ENCODE measurements around the gene SYN1.
"Not testable (repeated sequence)": the region's sequence is repeated elsewhere in the genome, so short reads cannot be mapped to it uniquely, and the experiment has no call there.

The SYN1 gene

DNA sequence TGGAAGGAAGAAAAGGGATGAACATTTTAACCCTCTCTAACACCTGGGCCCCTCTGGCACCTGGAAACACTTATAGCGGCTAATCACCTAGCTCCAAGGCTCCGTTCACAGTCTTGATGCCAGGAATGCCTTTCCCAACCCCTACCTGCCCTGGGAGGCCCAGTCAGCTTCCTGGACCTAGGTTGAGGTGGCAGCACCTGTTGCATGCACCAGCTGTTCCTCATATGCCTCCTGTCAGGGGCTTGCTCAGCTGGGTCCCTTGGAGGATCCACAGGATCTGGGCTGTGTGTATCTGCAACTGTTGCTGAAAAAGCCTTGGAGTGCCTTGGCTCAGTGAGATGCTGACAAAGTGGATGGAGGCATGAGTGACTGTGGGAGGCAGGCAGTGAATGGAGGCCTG lies 5.7 kb upstream of the SYN1 start:
- no peaks in the 10 kb centered on the region for H3K9me3 Mint-ChIP-seq

DNA sequence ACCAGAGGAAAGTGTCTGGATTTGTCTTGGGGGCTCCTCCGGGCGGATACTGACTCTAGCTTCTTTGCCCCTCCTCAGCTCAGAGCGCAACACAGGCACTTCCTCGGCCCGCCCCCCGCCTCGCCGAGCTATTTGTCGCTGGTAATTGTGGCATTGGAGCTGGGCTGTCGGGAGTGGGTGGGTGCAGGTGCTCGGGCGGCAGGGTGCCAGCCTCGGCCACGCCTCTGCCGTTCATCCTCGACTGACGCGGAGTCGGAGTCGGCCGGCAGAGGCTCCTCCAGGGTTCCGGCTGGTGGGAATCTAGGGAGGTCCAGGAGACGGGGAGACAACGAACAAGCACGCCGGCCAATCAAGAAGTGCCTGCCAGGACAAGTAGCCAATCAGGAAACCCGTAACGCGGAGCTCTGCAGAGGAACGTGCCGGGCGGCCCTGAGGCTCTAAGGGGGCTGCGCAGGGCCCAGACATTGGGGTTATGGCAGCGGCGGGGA lies 3.9 kb upstream of the SYN1 start:
- H3K27me3 Mint-ChIP-seq = peaks cover 10% of the 10 kb centered on the region
- H3K4me1 Mint-ChIP-seq (ENCODE audit: low read depth) = peaks cover 65% of the 10 kb centered on the region
- peak overlapping the region; percentile 70 for H3K4me3 Mint-ChIP-seq
- intact Hi-C loops (cut with micrococcal nuclease) = no loop called here
- peaks cover 39% of the 10 kb centered on the region for H3K36me3 Mint-ChIP-seq (ENCODE audit: low read depth)
- H3K9me3 Mint-ChIP-seq = no peaks in the 10 kb centered on the region
- no peak overlapping the region for H3K27ac Mint-ChIP-seq

More for the DNA sequence above, 5.7 kb upstream of the SYN1 start:
- no peak overlapping the region for H3K4me3 Mint-ChIP-seq
- intact Hi-C loops (cut with micrococcal nuclease) = no loop called here
- peaks cover 71% of the 10 kb centered on the region for H3K4me1 Mint-ChIP-seq (ENCODE audit: low read depth)
- H3K27ac Mint-ChIP-seq = no peak overlapping the region
- peaks cover 4% of the 10 kb centered on the region for H3K27me3 Mint-ChIP-seq
- H3K36me3 Mint-ChIP-seq (ENCODE audit: low read depth) = peaks cover 39% of the 10 kb centered on the region

DNA sequence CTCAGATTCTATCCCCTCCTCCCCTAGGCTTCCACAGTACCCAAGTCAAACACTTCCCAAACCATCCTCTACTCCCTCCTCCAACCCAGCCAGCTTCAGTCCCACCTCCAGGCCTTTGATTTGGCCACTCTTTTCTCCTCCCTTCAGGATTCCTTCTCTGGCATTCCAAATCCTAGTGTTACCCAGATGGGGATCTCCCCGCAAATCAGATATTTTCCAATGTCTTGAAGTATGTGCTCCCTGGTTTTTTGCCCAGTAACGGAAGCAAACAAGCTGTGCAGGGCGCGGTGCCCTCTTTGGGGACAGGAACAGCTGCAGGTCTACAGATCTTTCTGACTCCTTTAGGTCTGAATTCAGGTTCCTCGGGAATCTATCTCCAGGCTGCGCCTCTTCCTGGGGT lies 2.2 kb upstream of the SYN1 start:
- no peak overlapping the region for H3K4me3 Mint-ChIP-seq
- peaks cover 48% of the 10 kb centered on the region for H3K4me1 Mint-ChIP-seq (ENCODE audit: low read depth)
- intact Hi-C loops (cut with micrococcal nuclease) = no loop called here
- H3K36me3 Mint-ChIP-seq (ENCODE audit: low read depth) = peaks cover 23% of the 10 kb centered on the region
- no peaks in the 10 kb centered on the region for H3K9me3 Mint-ChIP-seq
- no peak overlapping the region for H3K27ac Mint-ChIP-seq
- peaks cover 25% of the 10 kb centered on the region for H3K27me3 Mint-ChIP-seq

DNA sequence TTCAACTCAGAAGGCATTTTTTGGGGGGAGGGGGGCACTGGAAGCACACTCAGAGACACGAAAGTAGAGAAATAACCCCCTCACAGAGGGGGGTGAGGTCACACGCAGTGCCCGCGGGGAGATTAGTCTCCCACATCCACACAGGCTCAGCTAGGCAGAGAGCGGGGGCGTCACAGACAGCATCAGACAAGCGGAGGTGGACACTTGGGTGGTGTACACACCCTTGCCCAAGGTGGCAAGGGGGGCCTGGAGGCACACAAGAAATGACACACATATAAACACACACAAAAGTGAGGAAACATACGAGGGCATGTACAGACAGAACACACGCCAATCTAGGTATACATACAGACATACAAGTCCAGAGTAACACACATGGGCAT lies 637 bp upstream of the SYN1 start:
- Mint-ChIP-seq H3K4me1 (ENCODE audit: low read depth) (peaks cover 33% of the 10 kb centered on the region), H3K27me3 (peaks cover 33% of the 10 kb centered on the region), H3K27ac (no peak overlapping the region), H3K4me3 (no peak overlapping the region), H3K36me3 (ENCODE audit: low read depth) (peaks cover 8% of the 10 kb centered on the region), H3K9me3 (no peaks in the 10 kb centered on the region)
- intact Hi-C loops (cut with micrococcal nuclease) = no loop called here

DNA sequence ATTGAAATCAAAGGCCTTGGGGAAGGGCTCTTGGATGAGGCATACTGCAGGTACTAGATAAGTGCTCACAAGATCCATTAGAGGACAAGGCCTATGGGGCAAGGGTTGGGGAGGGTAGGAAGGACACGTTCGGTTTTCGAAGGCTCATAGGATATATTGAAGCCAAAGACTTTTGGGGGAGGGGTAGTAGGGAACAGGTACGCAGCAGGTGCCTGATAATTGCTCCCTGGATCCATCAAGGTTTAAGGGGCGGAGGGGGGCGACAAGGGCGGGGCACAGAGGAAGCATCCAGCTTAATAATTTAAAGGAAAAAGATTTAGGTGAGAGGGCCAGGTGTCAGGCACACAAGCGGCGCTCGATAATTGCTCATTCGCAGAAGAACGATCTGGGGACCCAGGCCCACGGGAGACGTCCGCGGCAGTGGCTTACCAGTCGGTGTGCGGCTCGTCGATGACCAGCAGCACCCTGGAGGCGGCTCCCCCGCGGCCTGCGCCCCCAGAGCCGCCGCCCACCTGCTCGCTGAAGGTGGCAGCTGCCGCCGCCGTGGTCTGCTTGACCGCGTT lies 653 bp downstream of the SYN1 start:
- intact Hi-C loops (cut with micrococcal nuclease) = no loop called here
- H3K9me3 Mint-ChIP-seq = no peaks in the 10 kb centered on the region
- H3K27ac Mint-ChIP-seq = no peak overlapping the region
- H3K27me3 Mint-ChIP-seq = peaks cover 35% of the 10 kb centered on the region
- no peaks in the 10 kb centered on the region for H3K36me3 Mint-ChIP-seq (ENCODE audit: low read depth)
- H3K4me3 Mint-ChIP-seq = peak overlapping the region; percentile 60
- H3K4me1 Mint-ChIP-seq (ENCODE audit: low read depth) = peaks cover 22% of the 10 kb centered on the region

DNA sequence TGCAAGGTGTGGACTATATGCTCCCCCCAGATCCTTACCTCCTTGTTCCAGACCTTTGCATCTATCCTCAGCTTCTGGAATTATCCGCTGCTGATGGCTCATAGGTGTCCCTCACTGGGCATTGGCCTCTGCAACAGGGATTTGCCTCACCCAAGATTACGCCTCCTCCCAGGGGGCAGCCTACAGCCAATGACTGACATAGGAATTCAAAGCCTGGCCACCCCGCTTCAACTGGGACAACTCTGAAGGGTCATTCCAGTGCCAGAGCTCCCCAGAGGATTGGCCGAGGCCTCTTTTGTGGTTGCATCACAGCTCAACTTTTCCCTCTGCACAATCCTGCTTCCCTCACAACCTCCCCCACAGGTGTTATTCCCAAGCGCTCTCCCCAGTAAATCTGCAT lies 5.0 kb downstream of the SYN1 start:
- H3K27me3 Mint-ChIP-seq = peaks cover 32% of the 10 kb centered on the region
- no peaks in the 10 kb centered on the region for H3K9me3 Mint-ChIP-seq
- H3K36me3 Mint-ChIP-seq (ENCODE audit: low read depth) = no peaks in the 10 kb centered on the region
- intact Hi-C loops (cut with micrococcal nuclease) = no loop called here
- peaks cover 11% of the 10 kb centered on the region for H3K4me1 Mint-ChIP-seq (ENCODE audit: low read depth)
- H3K27ac Mint-ChIP-seq = no peak overlapping the region
- H3K4me3 Mint-ChIP-seq = no peak overlapping the region

DNA sequence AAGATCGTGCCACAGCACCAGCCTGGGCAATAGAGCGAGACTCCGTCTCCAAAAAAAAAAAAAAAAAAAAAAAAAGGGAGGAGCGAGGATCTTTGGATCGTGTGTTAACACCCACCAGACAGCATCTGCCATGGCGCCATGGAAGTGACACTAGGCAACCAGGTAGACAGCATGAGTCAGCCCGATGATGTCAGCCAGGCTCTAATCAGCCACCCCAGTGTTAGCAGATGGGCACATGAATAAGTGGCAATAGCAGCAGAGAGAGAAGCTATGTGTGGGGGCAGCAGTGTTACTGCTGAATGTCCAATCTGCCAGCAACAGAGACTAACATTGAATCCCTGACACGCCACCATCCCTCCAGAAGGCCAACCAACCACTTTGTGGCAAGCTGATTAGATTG lies 6.6 kb downstream of the SYN1 start:
- no peak overlapping the region for H3K27ac Mint-ChIP-seq
- H3K27me3 Mint-ChIP-seq = peaks cover 22% of the 10 kb centered on the region
- no peak overlapping the region for H3K4me3 Mint-ChIP-seq
- H3K4me1 Mint-ChIP-seq (ENCODE audit: low read depth) = peaks cover 26% of the 10 kb centered on the region
- no peaks in the 10 kb centered on the region for H3K9me3 Mint-ChIP-seq
- H3K36me3 Mint-ChIP-seq (ENCODE audit: low read depth) = no peaks in the 10 kb centered on the region
- intact Hi-C loops (cut with micrococcal nuclease) = no loop called here

DNA sequence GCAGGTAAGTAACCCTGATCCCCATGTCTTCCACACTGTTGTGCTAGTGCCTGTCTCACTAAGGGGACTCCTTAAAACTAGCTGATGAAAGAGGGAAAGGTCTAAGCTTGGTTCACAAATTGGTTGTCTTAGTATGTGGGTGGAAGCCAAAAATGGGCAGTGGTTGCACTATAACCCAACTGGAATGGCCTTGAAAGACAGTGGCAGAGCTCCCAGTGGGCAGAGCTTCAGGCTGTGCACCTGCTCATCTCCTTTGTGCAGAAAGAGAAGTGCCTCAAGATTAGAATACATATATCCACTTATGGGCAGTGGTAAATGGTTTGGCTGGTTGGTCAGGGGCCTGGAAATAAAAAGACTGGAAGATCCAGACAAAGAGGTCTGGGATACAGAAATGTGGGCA lies 7.2 kb downstream of the SYN1 start:
- Mint-ChIP-seq H3K4me1 (ENCODE audit: low read depth) (peaks cover 30% of the 10 kb centered on the region), H3K9me3 (no peaks in the 10 kb centered on the region), H3K27me3 (peaks cover 16% of the 10 kb centered on the region), H3K36me3 (ENCODE audit: low read depth) (no peaks in the 10 kb centered on the region), H3K4me3 (no peak overlapping the region), H3K27ac (no peak overlapping the region)
- intact Hi-C loops (cut with micrococcal nuclease) = no loop called here

DNA sequence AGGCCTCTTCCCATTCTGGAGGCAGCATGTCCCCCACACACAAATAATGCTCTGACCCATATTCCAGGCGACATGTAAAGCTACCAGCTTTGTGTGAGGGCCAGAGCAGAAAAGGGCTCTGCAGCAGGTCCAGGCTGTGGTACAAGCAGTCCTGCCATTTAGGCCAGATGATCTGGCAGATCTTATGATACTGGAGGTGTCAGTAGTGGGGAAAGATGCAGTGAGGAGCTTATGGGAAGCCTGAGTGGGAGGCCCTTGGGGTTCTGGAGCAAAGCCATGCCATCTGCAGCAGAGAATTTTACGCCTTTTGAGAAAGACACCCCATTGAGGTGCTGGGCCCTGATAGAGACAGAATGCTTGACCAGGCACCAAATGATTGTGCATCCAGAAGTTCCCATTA lies 7.7 kb downstream of the SYN1 start:
- H3K36me3 Mint-ChIP-seq (ENCODE audit: low read depth) = no peaks in the 10 kb centered on the region
- H3K9me3 Mint-ChIP-seq = no peaks in the 10 kb centered on the region
- H3K27me3 Mint-ChIP-seq = peaks cover 13% of the 10 kb centered on the region
- no peak overlapping the region for H3K4me3 Mint-ChIP-seq
- intact Hi-C loops (cut with micrococcal nuclease) = no loop called here
- no peak overlapping the region for H3K27ac Mint-ChIP-seq
- peaks cover 30% of the 10 kb centered on the region for H3K4me1 Mint-ChIP-seq (ENCODE audit: low read depth)

DNA sequence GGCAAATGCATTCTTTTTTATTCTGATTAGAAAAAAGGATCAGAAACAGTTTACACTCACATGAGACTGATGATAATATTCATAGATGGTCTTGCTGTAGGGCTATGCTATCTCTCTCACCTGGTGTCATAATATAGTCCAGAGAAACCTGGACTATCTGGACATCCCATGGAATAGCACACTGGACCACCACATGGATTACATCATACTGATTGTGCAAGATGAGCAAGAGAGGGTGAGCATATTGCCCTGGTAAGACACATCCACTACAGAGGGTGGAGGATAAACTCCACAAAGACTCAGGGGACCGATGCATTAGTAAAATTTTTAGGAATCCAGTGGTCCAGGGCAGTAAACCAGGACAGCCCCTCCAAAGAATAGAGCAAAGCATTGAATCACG lies 8.2 kb downstream of the SYN1 start:
- Mint-ChIP-seq H3K36me3 (ENCODE audit: low read depth) (no peaks in the 10 kb centered on the region), H3K9me3 (no peaks in the 10 kb centered on the region), H3K4me1 (ENCODE audit: low read depth) (peaks cover 30% of the 10 kb centered on the region), H3K27ac (no peak overlapping the region), H3K4me3 (no peak overlapping the region), H3K27me3 (peaks cover 8% of the 10 kb centered on the region)
- intact Hi-C loops (cut with micrococcal nuclease) = no loop called here

DNA sequence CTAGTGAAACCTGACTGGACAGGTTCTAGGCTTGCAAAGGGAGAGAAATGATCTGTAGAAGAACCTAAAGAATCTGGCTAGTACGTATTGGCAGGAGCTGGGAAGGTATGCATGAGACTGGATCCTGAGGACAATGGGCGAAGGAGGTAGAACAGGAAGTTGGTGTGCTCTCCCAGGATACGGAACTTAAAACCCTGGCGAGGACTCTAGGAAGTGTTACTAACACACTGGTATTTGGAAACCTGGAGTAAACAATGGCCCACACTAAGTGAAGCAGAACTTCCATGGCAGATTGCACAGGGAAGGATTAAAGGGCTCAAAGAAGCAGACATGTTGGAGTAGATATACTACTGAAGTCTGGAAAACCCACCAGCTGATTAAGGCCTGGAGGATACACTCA lies 9.1 kb downstream of the SYN1 start:
- Mint-ChIP-seq H3K27me3 (peaks cover 4% of the 10 kb centered on the region), H3K4me1 (ENCODE audit: low read depth) (peaks cover 33% of the 10 kb centered on the region), H3K4me3 (no peak overlapping the region), H3K9me3 (no peaks in the 10 kb centered on the region), H3K36me3 (ENCODE audit: low read depth) (no peaks in the 10 kb centered on the region), H3K27ac (no peak overlapping the region)
- intact Hi-C loops (cut with micrococcal nuclease) = no loop called here

DNA sequence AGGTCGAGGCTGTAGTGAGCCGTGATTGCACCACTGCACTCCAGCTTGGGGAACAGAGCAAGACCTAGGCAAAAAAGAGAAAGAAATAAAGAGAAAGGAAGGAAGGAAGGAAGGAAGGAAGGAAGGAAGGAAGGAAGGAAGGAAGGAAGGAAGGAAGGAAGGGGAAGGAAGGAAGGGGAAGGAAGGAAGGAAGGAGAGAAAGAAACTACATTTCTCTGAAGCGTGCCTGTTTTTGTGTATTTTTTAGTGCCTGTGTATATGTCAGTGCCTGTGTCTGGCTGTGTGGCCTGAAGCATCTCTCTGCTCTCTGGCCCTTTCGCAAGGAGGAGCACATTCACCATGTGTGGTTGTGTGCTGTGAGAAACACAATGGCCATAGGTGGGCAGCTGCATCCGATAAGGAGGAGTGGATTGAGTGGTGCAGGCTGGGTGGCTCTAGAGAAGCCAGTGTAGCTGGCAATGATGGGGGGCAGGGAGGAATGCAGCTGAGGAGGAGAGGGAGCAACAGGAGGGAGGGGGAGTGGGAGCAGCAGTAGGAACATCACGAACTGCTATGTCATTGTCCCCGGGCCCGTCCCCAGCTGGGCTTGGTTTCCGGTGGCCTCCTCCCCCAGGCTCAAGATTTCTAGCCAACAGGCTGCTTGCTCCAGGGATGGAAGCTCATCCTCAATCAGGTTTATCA lies 11.4 kb downstream of the SYN1 start:
- H3K27ac Mint-ChIP-seq = peak overlapping the region; percentile 55
- H3K4me1 Mint-ChIP-seq (ENCODE audit: low read depth) = peaks cover 40% of the 10 kb centered on the region
- peak overlapping the region; percentile 31 for H3K4me3 Mint-ChIP-seq
- H3K27me3 Mint-ChIP-seq = no peaks in the 10 kb centered on the region
- intact Hi-C loops (cut with micrococcal nuclease) = no loop called here
- no peaks in the 10 kb centered on the region for H3K36me3 Mint-ChIP-seq (ENCODE audit: low read depth)
- H3K9me3 Mint-ChIP-seq = no peaks in the 10 kb centered on the region

DNA sequence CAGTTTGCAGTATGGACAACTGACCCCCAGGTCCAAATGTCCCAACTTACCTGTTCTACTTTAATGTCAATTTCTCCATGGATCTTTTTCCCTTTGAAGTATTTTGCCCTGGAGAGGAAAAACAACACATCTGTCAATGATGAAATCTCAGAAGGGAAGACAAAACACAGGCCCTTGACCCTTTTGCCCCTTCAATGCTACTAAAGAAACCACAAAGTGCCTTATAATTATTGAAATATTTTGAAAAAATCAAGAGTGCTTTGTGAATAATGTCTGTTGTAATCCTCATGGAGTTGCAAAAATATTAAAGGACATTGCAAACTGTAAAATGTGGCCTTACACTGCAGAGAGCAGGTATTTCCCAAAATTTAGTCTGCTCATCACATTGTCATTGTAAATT lies 12.6 kb downstream of the SYN1 start:
- H3K36me3 Mint-ChIP-seq (ENCODE audit: low read depth) = no peaks in the 10 kb centered on the region
- H3K9me3 Mint-ChIP-seq = no peaks in the 10 kb centered on the region
- no peak overlapping the region for H3K4me3 Mint-ChIP-seq
- H3K27ac Mint-ChIP-seq = no peak overlapping the region
- peaks cover 40% of the 10 kb centered on the region for H3K4me1 Mint-ChIP-seq (ENCODE audit: low read depth)
- H3K27me3 Mint-ChIP-seq = no peaks in the 10 kb centered on the region
- intact Hi-C loops (cut with micrococcal nuclease) = no loop called here

DNA sequence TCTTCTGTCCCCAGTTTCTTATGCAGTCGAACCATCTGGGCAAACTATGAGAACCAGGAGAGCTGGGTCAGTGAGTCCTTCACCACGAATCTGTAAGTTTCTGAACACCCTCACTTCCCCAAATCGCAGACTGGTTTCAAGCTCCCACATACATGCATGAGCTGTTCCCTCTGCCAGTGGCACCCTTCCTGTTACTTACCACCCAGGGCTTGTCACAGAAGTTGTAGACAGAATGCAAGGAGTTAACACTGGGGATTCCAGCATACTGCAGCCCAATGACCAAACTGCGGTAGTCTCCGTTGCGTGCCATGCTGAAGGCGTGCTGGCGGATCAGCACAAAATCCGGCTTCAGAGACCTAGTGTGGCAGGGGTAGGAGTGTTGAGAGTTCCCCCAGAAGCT lies 14.6 kb downstream of the SYN1 start:
- Mint-ChIP-seq H3K4me3 (no peak overlapping the region), H3K4me1 (ENCODE audit: low read depth) (peaks cover 31% of the 10 kb centered on the region), H3K9me3 (no peaks in the 10 kb centered on the region), H3K27ac (peak overlapping the region; percentile 55), H3K36me3 (ENCODE audit: low read depth) (no peaks in the 10 kb centered on the region), H3K27me3 (peaks cover 2% of the 10 kb centered on the region)
- intact Hi-C loops (cut with micrococcal nuclease) = no loop called here

DNA sequence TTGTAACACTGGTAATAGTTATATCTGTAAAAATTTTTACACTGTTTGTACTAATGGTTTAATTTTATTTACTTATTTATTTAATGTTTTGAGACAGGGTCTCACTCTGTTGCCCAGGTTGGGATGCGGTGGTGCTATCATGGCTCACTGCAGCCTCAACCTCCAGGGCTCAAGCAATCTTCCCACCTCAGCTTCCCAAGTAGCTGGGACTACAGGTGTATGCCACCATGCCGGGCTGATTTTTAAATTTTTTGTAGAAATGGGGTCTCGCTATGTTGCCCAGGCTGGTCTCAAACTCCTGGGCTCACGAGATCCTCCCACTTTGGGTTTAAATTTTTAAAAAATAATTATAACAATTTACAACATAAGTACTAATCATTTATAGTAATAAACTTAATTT lies 16.5 kb downstream of the SYN1 start:
- H3K36me3 Mint-ChIP-seq (ENCODE audit: low read depth); H3K9me3 Mint-ChIP-seq; intact Hi-C loops (cut with micrococcal nuclease); H3K4me3 Mint-ChIP-seq; H3K27me3 Mint-ChIP-seq; H3K27ac Mint-ChIP-seq: not testable (repeated sequence)
- peaks cover 14% of the 10 kb centered on the region for H3K4me1 Mint-ChIP-seq (ENCODE audit: low read depth)

Measured in dendritic cell treated with granulocyte-macrophage colony-stimulating factor and Interleukin-4, amounts not matched to agents 40 ng/mL and 50 ng/mL, for 4 days (primary cell).